SK-N-SH treated with all-trans-retinoic acid at 6 μM for 48 hours (cell line): ENCODE data around the gene MVK.

ENCODE experiments used
- ATAC-seq: fragments of 200-7000 bp; cut with Tn5 transposase; 3 replicates; pipeline ENCODE4 v1.9.1; 2020; ENCODE audit warnings: mild to moderate bottlenecking, moderate library complexity
- BACH2 ChIP-seq: fragments of 250-450 bp; sonication (Bioruptor Pico); IDR thresholded peaks from 2 replicates; pipeline ENCODE4 v1.9.0; 2021; ENCODE audit warnings: mild to moderate bottlenecking, borderline replicate concordance
- CSRNP3 ChIP-seq: fragments of 250-450 bp; sonication (Bioruptor Pico); IDR thresholded peaks from 2 replicates; pipeline ENCODE4 v1.5.1; 2021; ENCODE audit warnings: mild to moderate bottlenecking, moderate library complexity
- ESRRG ChIP-seq: fragments of 250-450 bp; sonication (Bioruptor Pico); IDR thresholded peaks from 2 replicates; pipeline ENCODE4 v1.6.1; 2021; ENCODE audit warnings: mild to moderate bottlenecking
- GLIS3 ChIP-seq: fragments of 250-450 bp; sonication (Bioruptor Pico); IDR thresholded peaks from 2 replicates; pipeline ENCODE4 v1.5.0; 2020; ENCODE audit warnings: mild to moderate bottlenecking, moderate library complexity
- ISL1 ChIP-seq: fragments of 250-450 bp; sonication (Bioruptor Pico); IDR thresholded peaks from 2 replicates; pipeline ENCODE4 v2.1.2; 2022; ENCODE audit warnings: mild to moderate bottlenecking, moderate library complexity
- OSR1 ChIP-seq: fragments of 250-450 bp; sonication (Bioruptor Pico); IDR thresholded peaks from 2 replicates; pipeline ENCODE4 v1.8.0; 2022; ENCODE audit warnings: moderate library complexity, mild to moderate bottlenecking, inconsistent platforms
- POU6F1 ChIP-seq: fragments of 250-450 bp; sonication (Bioruptor Pico); IDR thresholded peaks from 2 replicates; pipeline ENCODE4 v1.8.0; 2021; ENCODE audit warnings: low read depth, mild to moderate bottlenecking, moderate library complexity, borderline replicate concordance
- PPARA ChIP-seq: fragments of 250-450 bp; sonication (Bioruptor Pico); IDR thresholded peaks from 2 replicates; pipeline ENCODE4 v1.5.0; 2020; ENCODE audit warnings: mild to moderate bottlenecking, borderline replicate concordance
- SNAI2 ChIP-seq: fragments of 250-450 bp; sonication (Bioruptor Pico); IDR thresholded peaks from 2 replicates; pipeline ENCODE4 v1.5.0; 2020; ENCODE audit warnings: mild to moderate bottlenecking, moderate library complexity
- TCF4 ChIP-seq: fragments of 250-450 bp; sonication (Bioruptor Pico); IDR thresholded peaks from 2 replicates; pipeline ENCODE4 v1.8.0; 2021; ENCODE audit warnings: mild to moderate bottlenecking, moderate library complexity, borderline replicate concordance
- TOX ChIP-seq: fragments of 250-450 bp; sonication (Bioruptor Pico); IDR thresholded peaks from 2 replicates; pipeline ENCODE4 v1.8.0; 2021; ENCODE audit warnings: mild to moderate bottlenecking, moderate library complexity, borderline replicate concordance
- TSHZ2 ChIP-seq: fragments of 250-450 bp; sonication (Bioruptor Pico); IDR thresholded peaks from 2 replicates; pipeline ENCODE4 v1.5.0; 2020; ENCODE audit warnings: mild to moderate bottlenecking, moderate library complexity
- ZC3H10 ChIP-seq: fragments of 250-450 bp; sonication (Bioruptor Pico); IDR thresholded peaks from 2 replicates; pipeline ENCODE4 v1.5.1; 2021; ENCODE audit warnings: mild to moderate bottlenecking, moderate library complexity
- ZFP3 ChIP-seq: fragments of 250-450 bp; sonication (Bioruptor Pico); IDR thresholded peaks from 2 replicates; pipeline ENCODE4 v1.5.0; 2020; ENCODE audit warnings: mild to moderate bottlenecking, moderate library complexity
- ZFP30 ChIP-seq: fragments of 450-650 bp; formaldehyde crosslinking; IDR thresholded peaks from 2 replicates; pipeline ENCODE4 v1.5.0; 2022; ENCODE audit warnings: mild to moderate bottlenecking, moderate library complexity
- ZNF565 ChIP-seq: fragments of 450-650 bp; formaldehyde crosslinking; conservative IDR thresholded peaks from 2 replicates; pipeline ENCODE4 v1.5.0; 2020; ENCODE audit warnings: low read depth, mild to moderate bottlenecking, moderate library complexity
- ZNF70 ChIP-seq: fragments of 450-650 bp; formaldehyde crosslinking; IDR thresholded peaks from 2 replicates; pipeline ENCODE4 v1.5.0; 2020; ENCODE audit warnings: mild to moderate bottlenecking, moderate library complexity
- ZNF8 ChIP-seq: fragments of 450-650 bp; formaldehyde crosslinking; IDR thresholded peaks from 2 replicates; pipeline ENCODE4 v1.5.0; 2020; ENCODE audit warnings: mild to moderate bottlenecking, moderate library complexity

Gene MVK

GRCh38 chr12:109625131-109625559 lies 51.6 kb downstream of the MVK start:
- TF ChIP-seq ZNF8 (CRISPR knock-in tag): no peak
- no peak for TF ChIP-seq BACH2 (CRISPR knock-in tag)
- TF ChIP-seq TCF4: peak; percentile 86
- peak; percentile 88; the same call in 1 of the 2 replicates for TF ChIP-seq TSHZ2
- TF ChIP-seq ZFP3: no peak
- ATAC-seq: peak; percentile 66

GRCh38 chr12:109625749-109626377 lies 52.3 kb downstream of the MVK start:
- ATAC-seq: no peak
- no peak for TF ChIP-seq ZNF70

- ATAC-seq: no peak
- TF ChIP-seq ZNF565 (CRISPR knock-in tag): no peak
- no peak for TF ChIP-seq PPARA
- no peak for TF ChIP-seq ZNF70
- no peak for TF ChIP-seq OSR1
- no peak for TF ChIP-seq TSHZ2
- no peak for TF ChIP-seq TCF4
These were observed 53.0 kb downstream of the MVK start for GRCh38 chr12:109626378-109627115.

- ATAC-seq: no peak
- TF ChIP-seq GLIS3: no peak
- no peak for TF ChIP-seq POU6F1 (CRISPR knock-in tag)
- no peak for TF ChIP-seq ZFP30 (CRISPR knock-in tag)
- TF ChIP-seq TOX: no peak
- TF ChIP-seq OSR1: no peak
- no peak for TF ChIP-seq ZNF565 (CRISPR knock-in tag)
- TF ChIP-seq ZNF70: no peak
- TF ChIP-seq SNAI2 (CRISPR knock-in tag): no peak
- TF ChIP-seq BACH2 (CRISPR knock-in tag): no peak
These were observed 54.0 kb downstream of the MVK start for GRCh38 chr12:109627633-109628032.

GRCh38 chr12:109630107-109630506 lies 56.5 kb downstream of the MVK start:
- TF ChIP-seq BACH2 (CRISPR knock-in tag) (no peak), ZNF8 (CRISPR knock-in tag) (no peak), ESRRG (CRISPR knock-in tag) (no peak), OSR1 (no peak), ZNF565 (CRISPR knock-in tag) (no peak), TCF4 (no peak), ISL1 (CRISPR knock-in tag) (no peak), TOX (no peak), ZFP3 (no peak), ZC3H10 (CRISPR knock-in tag) (no peak), CSRNP3 (CRISPR knock-in tag) (no peak)
- no peak for ATAC-seq
